Stimulated activated CD4-positive, alpha-beta T cell treated with anti-CD3 and anti-CD28 coated beads, TNF-alpha, amount 100 ng/mL, for 1 hour (primary cell): ENCODE measurements around the gene CCDC180.
"Not testable (repeated sequence)": the region's sequence is repeated elsewhere in the genome, so short reads cannot be mapped to it uniquely, and the experiment has no call there.

Experiments
- DNase-seq, 3 donors: peaks; one replicate each; pipeline ENCODE4 v3.0.0-alpha.2; 2020; ENCODE audit warnings: low read depth in 3 of 3, low spot score in 1 of 3

Gene CCDC180

DNA sequence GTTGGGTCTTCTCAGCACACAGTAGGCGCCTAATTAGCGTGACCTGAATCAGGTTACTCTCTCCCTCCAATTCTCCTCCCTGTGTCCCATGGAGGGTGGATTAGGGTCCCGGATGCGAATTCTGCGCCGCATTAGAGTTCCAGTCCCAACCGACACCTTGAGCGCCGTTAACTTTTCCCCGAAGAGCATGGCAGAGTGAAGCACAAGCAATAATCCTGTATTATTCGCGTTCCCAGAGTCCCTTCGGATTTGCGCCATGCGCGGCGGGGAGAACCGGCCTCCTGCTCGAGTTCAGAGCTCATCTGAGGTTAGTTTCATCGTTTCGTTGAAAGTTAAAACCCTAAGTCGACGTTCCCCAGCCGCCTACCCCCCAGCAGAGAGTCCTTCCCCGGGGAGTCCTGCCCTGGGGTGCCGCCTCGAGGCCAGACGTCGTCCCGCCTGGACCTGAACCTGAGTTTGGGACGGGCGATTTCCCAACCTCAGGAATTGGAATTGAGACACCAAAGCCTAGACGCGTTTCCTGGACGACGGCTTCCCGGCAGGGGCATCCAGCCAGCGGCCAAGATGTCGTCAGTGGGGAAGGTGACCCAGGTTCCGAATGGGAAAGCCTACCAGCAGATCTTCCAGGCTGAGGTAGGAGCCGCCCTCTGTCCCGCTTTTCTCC is at the start of gene CCDC180:
Gene CCDC180, plus strand, starts transcription at position 160 of the 664 bp plus-strand sequence. Its CDS starts 405 bp downstream, at position 565.
- no peak for DNase-seq

GRCh38 chr9:97259834-97260514 is 47.5 kb upstream of the CCDC180 start:
- not testable (repeated sequence) for DNase-seq

GRCh38 chr9:97271292-97271691 is 36.2 kb upstream of the CCDC180 start:
- DNase-seq, result no peak

DNA sequence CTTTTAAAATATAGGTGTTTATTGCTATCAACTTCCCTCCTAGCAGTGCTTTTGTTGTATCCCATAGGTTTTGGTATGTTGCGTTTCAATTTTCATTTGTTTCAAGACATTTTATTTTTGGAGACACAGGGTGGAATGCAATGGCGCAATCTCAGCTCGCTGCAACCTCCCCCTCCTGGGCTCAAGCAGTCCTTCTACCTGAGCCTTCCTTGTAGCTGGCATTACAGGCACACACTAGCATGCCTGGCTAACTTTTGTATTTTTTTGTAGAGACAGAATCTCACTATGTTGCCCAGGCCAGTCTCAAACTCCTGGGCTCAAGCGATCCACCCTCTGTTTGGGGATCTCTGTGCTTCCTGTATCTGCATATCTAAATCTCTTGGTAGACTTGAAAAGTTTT is 35.4 kb upstream of the CCDC180 start:
- no peak for DNase-seq

DNA sequence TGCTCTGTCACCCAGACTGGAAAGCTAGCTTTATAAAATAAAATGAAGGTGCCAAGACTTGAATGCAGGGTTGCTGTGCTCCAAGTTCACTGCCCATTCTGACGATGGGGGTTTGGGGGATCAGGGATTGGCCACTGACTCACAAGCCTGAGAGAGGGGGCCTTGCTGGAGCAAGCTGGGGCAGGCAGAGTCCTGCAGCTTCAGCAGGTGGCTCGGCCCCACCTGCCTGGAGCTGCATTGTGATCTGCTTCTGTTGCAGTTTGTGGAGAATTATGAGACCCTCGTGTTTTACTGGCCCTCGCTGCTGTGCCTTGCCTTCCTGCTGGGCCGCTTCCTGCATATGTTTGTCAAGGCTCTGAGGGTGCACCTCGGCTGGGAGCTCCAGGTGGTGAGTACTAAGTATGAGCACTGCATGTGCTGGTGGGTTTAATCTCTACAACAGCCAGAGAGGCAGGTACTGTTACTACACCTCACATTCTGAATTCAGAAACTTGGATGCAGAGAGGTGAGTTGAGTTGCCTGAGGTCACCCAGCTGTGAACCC is 31.1 kb upstream of the CCDC180 start:
- no peak for DNase-seq

GRCh38 chr9:97277953-97278352 is 29.5 kb upstream of the CCDC180 start:
- no peak for DNase-seq

- DNase-seq, result no peak
Observed at GRCh38 chr9:97280755-97281330, 26.6 kb upstream of the CCDC180 start.

GRCh38 chr9:97283768-97284167 is 23.7 kb upstream of the CCDC180 start:
- no peak for DNase-seq

DNA sequence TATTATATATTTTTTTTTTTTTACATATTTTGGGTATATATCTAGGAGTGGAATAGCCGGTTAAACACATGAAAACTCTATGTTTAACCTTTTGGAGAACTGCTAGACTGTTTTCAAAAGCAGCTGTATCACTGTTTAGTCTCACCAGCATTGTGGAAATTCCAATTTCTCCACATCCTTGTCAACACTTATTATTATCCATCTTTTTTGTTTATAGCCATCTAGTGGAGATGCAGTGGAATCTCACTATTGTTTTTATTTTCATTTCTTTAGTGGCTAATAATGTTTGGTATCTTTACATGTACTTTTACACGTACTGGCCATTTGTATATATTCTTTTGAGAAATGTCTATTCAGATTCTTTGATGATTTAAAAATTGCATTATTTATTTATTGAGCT is 22.7 kb upstream of the CCDC180 start:
- DNase-seq, result no peak

DNA sequence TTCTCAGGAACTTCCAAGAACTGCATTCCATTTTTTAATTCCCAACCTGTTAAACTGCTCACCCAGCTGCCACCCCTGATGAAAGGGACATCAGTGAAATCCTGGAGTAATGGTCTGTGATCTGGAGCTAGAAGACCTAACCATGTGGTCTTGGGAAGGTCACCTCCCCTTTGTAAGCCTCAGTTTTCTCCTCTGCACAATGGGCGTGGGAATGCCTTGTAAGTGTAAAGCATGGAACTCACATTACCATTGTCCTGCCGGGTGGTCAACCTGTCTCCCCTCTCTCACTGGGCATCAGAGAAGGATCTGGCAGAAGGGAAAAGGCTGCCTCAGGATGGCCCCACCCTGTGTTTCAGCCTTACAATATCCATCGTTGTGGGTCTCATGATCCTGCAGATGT is 15.3 kb upstream of the CCDC180 start:
- no peak for DNase-seq

GRCh38 chr9:97293207-97293721 is 14.2 kb upstream of the CCDC180 start:
- no peak for DNase-seq

- DNase-seq, result no peak
Observed at GRCh38 chr9:97293818-97294217, 13.6 kb upstream of the CCDC180 start.

DNA sequence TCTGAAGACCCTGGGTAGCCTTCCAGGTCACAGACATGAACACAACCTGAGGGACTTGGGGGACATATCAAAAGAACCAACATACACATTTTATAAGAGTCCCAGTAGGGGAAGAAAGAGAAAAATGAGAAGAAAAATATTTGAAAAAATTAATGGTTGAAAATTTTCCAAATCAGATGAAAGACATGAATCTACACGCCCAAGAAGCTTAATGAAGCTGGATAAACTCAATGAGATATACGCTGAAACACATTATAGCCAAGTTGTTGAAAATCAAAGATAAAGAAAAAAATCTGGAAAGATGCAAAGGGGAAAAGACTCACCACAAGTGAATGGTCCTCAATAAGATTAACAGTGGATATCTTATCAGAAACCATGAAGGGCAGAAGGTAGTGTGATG is 9.6 kb upstream of the CCDC180 start:
- DNase-seq, result no peak

DNA sequence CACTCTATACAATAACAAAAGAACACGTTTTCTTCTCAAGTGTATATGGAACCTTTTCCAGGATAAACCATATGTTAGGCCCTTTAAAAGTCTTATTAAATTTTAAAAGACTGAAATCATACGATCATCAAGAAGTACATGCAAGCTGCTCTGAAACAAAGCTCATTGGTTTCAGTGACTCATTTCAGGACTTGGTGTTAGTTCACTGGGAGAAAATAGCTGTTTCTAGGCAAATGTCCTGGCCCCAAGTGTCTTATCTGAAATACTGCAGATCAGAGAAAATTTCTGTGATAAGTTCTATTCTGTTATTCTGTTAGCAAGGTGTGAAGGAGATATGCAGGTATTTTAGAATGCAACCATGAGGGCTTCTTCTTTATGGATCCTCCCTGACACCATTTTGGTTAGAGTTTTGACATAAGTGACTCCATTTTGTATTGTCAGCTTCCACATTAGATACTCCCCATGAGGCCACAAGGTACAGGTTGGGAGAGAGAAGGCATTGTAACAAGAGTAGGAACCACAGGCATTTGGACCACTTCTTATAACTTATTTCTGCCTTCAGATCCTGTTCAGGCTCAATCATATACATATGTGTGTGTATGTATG is 7.5 kb upstream of the CCDC180 start:
- no peak for DNase-seq

DNA sequence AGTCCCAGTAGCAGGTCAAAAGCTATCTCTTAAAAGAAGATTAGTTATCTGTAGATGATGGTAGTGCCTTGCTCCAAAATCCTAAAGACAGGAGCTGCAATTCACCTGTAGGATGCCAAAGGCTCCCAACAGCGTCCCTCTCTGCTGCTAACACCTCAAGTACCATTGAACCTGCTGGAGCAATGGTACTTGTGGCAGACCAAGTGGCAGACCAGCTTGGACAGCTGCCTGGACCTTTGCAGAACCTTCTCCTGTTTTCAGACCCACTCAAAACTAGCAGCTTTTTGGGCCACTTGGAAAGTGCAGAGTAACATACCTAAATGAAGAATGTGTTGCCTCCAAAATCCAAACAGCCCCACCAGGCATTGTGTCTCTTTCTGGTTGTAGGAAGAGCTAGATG is 6.9 kb upstream of the CCDC180 start:
- DNase-seq, result no peak

- no peak for DNase-seq
Observed at GRCh38 chr9:97301974-97302373, 5.5 kb upstream of the CCDC180 start.

DNA sequence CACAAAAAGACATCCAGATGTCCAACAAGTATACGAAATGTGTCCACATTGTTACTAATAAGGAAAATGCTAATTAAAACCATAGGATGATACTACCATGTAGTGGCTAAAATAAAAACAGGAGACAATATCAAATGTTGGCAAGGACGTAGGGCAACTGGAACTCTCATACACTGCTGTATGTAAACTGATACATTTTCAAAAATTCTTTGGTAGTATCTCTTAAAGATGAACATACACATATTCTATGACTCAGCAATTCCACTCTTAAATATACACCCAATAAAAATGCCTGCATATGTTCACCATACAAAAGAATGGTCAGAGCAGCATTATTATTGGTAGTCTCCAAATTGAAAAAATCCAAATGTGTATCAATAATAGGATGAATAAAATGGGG is 2.9 kb upstream of the CCDC180 start:
- no peak for DNase-seq

- no peak for DNase-seq
Observed at GRCh38 chr9:97305501-97306298, 1.8 kb upstream of the CCDC180 start.

GRCh38 chr9:97307091-97307490 is 368 bp upstream of the CCDC180 start:
- no peak for DNase-seq

DNA sequence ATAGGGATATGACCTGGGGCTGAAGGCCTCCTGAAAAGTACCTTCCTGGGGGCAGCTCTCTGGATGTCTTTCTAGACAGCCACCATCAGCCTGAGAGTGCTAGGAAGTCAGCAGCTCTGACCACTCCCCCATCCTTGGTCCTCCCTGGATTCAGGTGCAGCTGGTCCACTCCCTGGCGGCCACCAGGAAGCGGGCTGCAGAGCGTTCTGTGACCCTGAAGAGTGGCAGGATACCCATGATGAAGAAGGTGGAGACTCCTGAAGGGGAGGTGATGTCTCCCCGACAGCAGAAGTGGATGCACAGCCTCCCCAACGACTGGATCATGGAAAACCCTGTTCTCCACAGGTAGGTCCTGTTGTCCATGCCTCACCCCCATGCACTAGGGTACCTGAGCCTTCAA is 1.8 kb downstream of the CCDC180 start:
- DNase-seq, result no peak

- DNase-seq, result no peak
Observed at GRCh38 chr9:97310023-97310422, 2.6 kb downstream of the CCDC180 start.
